GM18499 (cell line): ENCODE measurements around the gene SPIRE1.
"Not testable (repeated sequence)": the region's sequence is repeated elsewhere in the genome, so short reads cannot be mapped to it uniquely, and the experiment has no call there.

Experiments used
- ATAC-seq: cut with Tn5 transposase; IDR thresholded peaks from one replicate; pipeline ENCODE4 v1.9.1; 2021; ENCODE audit warnings: moderate number of reproducible peaks; ENCODE audit not compliant: insufficient read depth, unreplicated experiment

SPIRE1 gene

DNA sequence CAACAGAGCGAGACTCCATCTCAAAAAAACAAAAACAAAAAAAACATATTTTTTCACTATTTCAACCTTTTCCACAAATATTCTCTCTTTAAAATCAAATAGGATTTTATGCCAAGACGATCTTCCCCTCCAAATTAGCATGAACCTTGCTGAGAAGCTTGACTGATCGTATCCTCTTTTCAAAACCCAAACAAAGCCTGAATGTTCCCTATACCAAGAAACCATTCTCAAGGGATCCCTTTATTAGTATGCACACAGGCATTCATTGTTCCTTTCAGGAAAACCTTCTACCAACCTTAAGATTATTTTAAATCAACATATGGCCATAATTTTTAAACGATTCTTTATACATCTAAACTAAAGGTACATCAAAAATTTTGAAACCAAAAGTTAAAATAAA, 6.3 kb downstream of the SPIRE1 start:
- no peak for ATAC-seq

DNA sequence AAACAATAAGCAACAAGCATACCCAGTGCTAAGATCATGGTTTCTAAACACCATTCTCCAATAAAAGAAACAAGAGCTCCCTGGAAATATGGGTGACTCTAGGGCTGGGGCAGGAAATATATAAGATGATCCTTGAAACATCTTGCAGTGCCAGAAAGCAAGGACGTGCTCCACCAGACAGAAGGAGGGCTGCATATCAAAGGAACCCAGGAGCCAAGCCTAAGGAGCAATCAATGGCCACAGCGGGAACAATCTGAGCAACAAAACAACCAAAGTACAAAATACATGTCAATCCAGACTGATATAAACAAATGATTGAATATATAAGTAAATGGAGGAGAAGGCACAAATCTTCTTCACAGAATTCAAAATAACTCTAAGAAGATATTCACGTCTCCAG, 10.1 kb downstream of the SPIRE1 start:
- ATAC-seq, result no peak

DNA sequence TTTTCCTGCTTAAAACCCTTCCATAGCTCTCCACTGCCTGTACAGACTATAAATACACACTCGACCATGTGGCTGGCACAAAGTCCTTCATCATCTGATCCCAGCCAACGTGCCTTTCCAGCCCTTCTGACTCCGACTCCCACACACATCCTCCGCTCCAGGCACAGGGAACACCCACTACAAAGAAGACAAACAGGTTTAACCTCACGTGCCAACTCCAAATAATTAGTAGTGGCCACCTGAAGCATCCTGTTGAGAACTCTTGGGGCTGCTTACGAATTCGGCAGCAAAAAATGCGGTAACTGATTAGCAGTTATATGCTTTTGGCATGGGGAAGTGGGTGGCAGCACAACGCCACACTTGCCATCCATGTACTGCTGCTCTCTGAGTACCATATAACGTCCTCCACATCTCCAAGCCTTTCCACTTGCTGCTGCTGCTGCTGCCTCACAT, 12.1 kb downstream of the SPIRE1 start:
- ATAC-seq, result no peak

DNA sequence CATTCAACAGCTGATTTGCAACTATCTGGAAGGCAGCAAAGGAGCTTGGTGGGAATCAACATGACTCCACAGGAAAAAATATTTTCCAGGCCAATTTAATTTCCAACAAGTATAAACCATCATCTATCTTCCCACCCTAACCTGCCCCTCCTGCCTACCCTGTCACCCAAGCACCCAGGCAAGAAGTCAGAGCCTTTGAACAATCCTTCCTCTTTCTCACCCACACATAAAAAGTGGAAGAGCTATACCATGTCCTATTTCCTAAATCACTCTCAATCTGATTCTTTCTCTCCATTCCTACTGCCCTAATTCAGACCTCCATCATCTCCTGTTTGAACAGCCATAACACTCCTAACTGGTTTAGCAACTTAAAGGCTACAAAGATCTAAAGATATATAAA, 12.7 kb downstream of the SPIRE1 start:
- ATAC-seq, result no peak

DNA sequence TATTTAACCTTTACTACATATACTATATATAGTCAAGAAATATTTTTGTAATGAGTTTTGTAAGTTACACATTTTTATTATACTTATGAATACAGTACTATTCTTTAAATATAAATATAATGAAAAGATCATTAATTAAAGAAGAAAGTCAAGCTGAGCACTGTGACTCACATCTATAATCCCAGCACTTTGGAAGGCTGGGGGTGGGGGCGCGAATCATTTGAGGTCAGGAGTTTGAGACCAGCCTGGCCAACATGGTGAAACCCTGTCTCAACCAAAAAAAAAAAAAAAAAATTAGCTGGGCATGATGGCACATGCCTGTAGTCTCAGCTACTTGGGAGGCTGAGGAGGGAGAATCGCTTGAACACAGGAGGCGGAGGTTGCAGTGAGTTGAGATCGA, 14.2 kb downstream of the SPIRE1 start:
- not testable (repeated sequence) for ATAC-seq

DNA sequence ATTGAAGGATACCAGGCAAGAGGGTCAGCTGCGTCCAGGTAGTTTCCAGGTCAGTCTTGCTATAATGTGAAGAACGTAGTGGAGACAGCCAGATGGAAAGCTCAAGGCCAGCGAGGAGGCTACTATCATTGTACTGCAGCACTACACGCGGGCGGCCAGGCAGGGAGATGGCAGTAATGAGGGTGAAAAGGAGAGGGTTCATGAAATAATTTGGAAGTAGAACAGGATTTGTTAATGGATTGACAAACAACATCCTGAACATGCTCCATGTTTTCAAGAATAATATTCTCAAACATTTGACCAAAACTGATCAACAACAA, 17.1 kb downstream of the SPIRE1 start:
- ATAC-seq, result no peak

DNA sequence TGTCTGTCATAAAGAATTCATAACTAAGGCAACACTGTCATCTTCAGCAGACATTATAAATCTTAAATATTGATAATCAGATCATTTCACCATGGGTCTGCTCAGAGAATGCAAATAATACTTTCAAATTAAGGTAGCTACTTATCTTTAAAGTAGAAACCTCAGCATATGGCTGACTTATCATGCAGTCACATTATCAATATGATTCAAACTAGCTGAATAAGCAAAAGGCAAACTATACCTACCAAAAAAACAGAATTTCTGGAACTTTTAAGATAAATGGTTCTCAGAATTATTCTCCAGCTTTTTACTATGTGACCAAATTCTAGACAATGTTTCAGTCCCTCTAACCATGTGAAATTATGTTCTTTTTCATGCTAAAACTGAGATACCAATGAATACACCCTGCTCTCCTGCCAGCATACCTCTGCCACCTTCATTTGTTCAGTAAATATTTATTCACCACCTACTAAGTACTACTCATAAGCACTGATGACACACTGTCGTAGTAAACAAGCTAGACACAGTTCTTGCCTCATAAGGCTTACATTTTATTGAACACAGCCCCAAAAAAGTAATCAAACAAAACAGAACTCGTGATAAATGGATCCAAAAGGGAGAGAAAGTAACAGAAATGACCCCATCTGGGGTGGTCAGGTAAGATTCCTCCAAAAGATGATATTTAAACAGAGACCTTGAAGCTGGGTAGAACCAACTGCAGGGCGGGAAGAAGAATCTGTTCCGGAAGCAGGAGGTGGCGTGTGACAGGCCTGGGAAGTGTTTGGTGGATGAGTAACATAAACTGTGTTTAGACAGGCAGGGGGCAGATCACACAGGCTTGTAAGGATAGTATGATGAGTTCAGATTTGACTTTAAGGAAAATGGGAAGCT, 17.7 kb downstream of the SPIRE1 start:
- ATAC-seq, result no peak

DNA sequence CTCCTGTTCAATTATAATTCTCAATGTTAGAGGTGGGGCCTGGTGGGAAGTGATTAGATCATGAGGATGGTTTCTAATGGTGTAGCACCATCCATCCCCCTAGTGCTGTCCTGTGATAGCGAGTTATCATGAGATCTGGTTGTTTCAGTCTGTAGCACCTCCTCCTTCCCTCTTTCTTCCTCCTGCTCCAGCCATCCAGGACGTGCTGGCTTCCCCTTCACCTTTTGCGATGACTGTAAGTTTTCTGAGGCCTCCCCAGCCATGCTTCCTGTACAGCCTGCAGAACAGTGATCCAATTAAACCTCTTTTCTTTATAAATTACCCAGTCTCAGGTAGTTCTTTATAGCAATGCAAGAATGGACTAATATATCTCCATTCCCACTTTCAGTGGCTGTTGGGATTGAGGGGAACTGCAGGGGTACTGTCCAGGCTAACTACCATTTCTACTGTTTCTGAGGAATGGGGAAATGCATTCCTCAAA, 19.2 kb downstream of the SPIRE1 start:
- ATAC-seq, result no peak

DNA sequence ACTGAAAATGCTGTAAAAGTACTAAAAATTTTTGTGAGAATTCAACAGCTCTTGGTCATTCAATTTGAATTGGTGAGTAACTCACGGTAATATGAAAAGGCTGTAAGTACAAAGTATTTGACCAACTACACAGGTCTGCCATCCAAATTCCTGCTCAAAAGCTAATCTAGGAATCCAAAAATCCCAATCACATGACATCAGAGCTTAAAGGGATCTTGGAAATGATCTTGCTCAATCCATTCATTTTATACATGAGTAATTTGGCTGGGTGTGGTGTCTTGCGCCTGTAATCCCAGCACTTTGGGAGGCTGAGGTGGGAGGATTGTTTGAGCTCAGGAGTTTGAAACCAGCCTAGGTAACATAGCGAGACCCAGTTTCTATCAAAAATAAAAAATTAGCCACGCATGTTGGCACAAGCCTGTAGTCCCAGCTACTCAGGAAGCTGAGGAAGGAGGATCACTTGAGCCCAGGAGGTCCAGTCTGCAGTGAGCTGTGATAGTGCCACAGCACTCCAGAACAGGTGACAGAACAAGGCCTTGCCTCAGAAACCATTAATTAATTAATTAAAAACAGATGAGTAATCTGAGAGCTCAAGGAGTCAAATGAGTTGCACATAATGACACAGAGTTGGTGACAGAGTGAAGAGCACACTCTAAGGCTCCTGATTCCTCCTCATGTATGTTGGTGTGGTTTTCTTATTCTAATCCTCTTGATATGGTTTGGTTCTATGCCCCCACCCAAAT, 19.8 kb downstream of the SPIRE1 start:
- ATAC-seq, result no peak

DNA sequence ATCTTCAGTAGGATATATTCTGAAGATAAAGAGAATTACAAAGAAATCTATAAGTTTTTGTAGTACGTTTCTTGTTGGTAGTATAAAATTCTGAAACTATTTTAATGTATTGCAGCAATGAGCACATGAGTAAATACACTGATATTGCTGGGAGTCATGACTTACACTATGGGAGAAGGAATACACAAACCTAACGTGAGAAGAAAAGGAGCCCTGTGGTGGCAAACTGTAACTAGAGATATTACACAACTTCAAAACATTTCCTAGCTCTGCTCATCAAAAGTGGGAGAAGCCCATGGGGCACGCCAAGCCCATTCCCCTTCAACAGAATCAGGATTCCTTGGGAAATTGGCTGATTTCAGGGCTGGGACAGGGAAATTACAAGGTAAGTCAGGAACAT, 20.5 kb downstream of the SPIRE1 start:
- no peak for ATAC-seq

DNA sequence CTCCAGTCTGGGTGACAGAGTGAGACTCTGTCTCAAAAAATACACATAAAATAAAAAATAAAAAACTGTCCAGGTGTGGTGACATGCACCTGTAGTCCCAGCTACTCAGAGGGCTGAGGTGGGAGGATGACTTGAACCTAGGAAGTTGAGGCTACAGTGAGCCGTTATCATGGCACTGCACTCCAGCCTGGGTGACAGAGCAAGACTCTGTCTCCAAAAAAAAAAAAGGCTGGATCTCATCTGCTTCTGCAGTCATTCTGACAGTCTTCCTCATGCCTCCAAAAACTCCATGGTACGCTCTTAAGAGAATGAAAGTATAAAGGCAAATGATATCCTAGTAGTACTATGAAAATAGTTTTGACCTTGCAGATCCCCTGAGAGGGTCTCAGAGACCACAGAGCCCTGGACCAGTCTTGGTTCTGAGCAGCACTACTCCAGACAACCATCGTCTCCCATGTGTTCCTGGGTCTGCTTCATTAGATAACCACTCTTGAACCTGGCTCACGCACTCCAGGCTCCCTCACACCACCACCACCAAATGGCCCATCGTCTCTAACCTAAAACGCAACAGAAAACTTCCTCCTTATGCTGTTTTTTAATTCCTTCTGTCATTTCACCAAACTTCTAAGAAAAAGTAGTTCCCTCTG, 26.0 kb downstream of the SPIRE1 start:
- no peak for ATAC-seq

DNA sequence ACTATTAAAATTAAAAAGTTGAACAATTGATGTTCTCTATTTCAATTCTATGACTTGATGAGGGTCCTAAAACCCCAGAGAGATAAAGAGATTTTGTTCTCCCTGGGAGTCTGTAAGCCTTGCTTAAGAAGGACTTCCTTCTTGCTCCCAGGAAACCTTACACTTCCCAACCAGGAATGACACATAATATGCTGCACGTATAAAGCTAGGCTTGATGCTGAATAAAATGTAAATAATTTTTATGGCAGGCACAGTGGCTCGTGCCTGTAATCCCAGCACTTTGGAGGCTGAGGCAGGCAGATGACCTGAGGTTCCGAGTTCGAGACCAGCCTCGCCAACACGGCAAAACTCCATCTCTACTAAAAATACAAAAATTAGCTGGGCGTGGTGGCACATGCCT, 27.8 kb downstream of the SPIRE1 start:
- no peak for ATAC-seq

DNA sequence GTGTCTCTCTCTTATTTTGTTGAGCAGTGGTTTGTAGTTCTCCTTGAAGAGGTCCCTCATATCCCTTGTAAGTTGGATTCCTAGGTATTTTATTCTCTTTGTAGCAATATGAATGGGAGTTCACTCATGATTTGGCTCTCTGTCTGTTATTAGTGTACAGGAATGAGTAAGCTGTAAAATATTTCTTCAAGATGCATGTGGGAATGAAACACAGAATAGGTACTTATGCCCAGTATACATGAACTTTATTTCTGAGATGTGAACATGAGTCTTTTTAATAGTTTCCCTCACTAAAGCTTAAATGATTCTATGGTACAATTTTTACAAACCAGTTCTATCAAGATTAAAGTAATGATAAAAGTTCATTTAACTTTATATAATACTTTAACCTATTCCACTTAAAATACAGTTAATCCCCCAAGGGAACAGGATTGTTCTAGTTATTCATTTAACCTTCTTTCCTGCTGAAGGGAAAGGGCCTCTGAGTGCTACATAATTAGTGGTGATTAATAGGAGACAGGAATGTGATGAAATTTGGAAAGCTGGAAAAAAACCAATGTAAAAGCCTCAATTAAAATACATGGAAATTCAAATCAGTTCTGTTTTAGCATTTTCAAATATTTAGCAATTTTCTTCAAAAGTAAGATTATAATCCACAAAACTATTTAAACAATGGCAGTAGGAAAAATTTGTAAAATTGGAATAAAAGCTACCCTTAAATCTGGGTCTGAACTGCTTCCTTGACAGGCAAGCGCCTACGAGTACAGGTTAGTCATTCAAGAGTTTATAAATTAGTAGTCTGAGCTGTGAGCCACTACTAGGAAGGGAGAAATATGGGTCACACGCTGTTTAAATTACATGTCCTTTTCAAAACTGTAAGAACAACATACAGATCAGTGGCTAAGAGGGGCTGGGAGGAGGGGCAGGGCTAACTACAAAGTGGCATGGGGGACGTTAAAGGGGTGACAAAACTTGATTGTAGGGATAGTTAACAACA, 28.9 kb downstream of the SPIRE1 start:
- no peak for ATAC-seq

DNA sequence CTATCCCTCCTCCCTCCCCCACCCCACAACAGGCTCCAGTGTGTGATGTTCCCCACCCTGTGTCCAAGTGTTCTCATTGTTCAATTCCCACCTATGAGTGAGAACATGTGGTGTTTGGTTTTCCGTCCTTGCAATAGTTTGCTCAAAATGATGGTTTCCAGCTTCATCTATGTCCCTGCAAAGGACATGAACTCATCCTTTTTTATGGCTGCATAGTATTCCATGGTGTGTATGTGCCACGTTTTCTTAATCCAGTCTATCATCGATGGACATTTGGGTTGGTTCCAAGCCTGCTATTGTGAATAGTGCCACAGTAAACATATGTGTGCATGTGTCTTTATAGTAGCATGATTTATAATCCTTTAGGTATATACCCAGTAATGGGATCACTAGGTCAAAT, 30.7 kb downstream of the SPIRE1 start:
- not testable (repeated sequence) for ATAC-seq

DNA sequence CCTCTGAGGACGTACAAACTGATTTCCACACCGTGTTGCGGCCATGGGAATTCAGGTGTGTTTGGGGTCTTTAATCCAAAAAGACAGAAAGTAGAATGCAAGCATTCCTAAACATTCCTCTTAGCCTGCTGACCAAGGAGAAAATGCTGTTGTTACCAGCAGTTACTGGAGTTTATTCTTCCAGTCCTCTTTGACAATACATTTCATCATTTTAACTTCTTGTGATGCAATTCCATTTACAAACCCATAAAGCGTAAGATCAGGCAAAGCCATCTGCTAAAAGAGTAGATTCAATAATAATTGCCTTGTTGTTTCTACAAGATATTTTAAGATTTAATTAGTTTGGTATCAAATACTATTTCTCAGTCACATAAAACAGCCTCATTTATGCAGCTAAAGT, 32.7 kb downstream of the SPIRE1 start:
- ATAC-seq, result no peak

DNA sequence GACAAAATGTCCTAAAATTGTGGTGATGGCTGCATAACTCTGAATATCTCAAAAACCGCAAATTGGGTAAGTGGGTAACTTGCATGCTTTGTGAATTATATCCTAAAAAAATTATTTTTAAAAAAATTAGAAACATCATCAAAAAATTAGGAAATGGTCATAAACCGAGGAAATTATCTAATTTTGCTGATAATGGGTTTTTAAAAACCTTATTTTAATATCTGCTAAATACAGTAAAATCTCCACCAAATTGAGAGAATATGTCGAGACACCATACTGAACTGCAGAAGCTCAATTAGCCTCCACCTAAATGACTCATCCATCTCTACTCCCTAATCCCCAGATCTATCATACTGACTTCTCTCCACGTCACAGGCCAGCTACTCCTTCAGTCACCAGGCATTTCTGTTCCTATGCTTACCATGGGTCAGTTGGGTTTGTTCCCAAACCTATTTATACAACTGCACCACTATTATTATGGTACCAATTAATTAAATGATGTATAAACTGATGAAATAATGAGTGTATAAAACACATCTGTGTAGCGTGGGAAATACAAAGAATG, 36.1 kb downstream of the SPIRE1 start:
- ATAC-seq, result no peak

DNA sequence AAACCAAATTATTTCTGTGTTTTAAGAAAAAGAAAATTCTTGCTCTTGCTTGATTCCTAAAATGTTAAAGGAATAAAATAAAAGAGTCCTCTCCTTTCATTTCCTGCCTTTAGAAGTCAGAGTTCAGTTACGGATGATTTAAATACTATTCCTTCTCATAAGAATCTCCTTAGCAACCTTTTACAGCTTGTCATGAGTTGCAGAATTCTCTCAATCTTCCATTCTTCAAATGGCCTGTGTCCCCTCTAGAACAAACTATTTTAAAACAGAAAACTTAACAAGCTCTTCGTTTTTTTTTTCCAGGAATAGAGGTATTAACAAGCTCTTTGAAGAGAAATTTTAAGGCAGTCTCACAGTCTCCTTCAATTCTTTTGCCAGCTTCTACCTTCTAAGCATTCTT, 42.2 kb downstream of the SPIRE1 start:
- ATAC-seq, result no peak

DNA sequence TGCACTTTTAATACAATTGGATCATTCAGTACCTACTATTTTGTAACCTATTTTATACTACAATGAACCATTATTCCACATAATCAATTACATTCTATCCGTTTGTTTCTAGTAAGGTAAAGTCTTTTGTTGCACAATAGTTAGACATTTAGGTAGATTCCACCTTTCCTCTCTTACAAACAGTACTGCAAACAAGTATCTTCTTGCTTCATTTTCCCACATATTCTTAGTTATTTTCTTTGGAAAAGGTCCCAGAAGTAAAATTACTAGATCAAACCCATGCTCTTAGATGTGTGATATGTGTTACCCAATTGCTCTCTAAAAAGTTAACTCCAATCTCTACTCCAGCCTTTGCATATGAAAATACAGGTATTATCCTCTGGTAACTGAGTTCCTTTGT, 49.6 kb downstream of the SPIRE1 start:
- ATAC-seq, result no peak

DNA sequence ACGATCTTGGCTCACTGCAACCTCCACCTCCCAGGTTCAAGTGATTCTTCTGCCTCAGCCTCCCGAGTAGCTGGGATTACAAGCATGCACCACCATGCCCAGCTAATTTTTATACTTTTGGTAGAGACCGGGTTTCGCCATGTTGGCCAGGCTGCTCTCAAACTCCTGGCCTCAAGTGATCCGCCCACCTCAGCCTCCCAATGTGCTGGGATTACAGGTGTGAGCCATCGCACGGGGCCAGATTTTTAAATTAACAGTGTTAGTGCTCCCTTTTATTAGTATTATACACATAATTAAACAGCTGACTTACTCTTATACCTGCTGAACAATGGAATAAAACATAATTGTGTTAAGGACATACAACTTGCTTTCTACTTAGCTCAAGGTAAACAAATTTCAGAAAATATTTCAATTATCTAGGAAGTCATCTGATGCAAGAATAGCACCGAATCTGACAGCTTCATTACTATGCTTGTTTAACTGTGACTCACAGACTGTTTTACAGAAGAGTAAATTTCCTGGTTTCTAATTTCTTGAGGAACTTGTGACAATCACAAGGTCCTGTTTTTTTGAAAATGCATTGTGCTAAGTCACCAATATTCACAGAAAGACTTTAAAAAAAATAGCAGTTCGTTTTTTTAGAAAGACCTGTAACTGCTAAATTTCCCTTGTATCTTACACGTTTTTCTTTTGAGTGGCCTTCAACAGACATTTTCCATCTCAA, 51.2 kb downstream of the SPIRE1 start:
- no peak for ATAC-seq
